OCI-LY7 (cell line): ENCODE results near the gene ULK3. TPM values are rescaled to one million over a fixed set of nuclear protein-coding genes. Genes with fewer than 3 reads are reported as not detected.

ENCODE experiments used
- BruUV-seq: library from RNA; stranded (reverse); fragments of 400-500 nt; replicated peaks from 2 replicates; lab custom pipeline; 2021; lab: Mats Ljungman, UMichigan
- CTCF ChIA-PET: fragments of 300-600 bp; sonication (Branson Sonifier 250); formaldehyde crosslinking; loops from one replicate; lab custom pipeline; 2022; ENCODE audit warnings: antibody characterized with exemption; ENCODE audit not compliant: unreplicated experiment; lab: Charles Lee
- POLR2A ChIA-PET: fragments of 300-600 bp; sonication (Branson Sonifier 250); formaldehyde crosslinking; loops from one replicate; lab custom pipeline; 2022; ENCODE audit warnings: antibody characterized with exemption; lab: Charles Lee
- DNase-seq: peaks from one replicate; pipeline ENCODE4 v3.0.0-alpha.2; 2015; ENCODE audit warnings: low spot score
- H2AFZ ChIP-seq: fragments of 200-600 bp; sonication (generic), shearing (Covaris generic); 2 replicates; pipeline ENCODE4 v1.6.1; 2014; ENCODE audit warnings: mild to moderate bottlenecking, antibody characterized with exemption, low read length, moderate library complexity
- H3K27ac ChIP-seq: fragments of 200-600 bp; sonication (generic); 2 replicates; pipeline ENCODE4 v1.5.1; 2014; ENCODE audit warnings: mixed run types, low read depth, mild to moderate bottlenecking, moderate library complexity, low read length, inconsistent platforms; ENCODE audit not compliant: poor library complexity, severe bottlenecking
- H3K36me3 ChIP-seq: fragments of 200-600 bp; sonication (generic); 2 replicates; pipeline ENCODE4 v1.6.1; 2014; ENCODE audit warnings: mild to moderate bottlenecking, antibody characterized with exemption, low read length, moderate library complexity, mixed read lengths; ENCODE audit not compliant: insufficient read depth
- H3K4me1 ChIP-seq: fragments of 200-600 bp; sonication (generic); 2 replicates; pipeline ENCODE4 v1.5.1; 2014; ENCODE audit warnings: mild to moderate bottlenecking, low read length; ENCODE audit not compliant: insufficient read depth, poor library complexity, severe bottlenecking
- H3K4me2 ChIP-seq: fragments of 200-600 bp; sonication (generic); 2 replicates; pipeline ENCODE4 v1.6.1; 2014; ENCODE audit warnings: mild to moderate bottlenecking, low read length
- H3K4me3 ChIP-seq: fragments of 200-600 bp; sonication (generic); 2 replicates; pipeline ENCODE4 v1.5.1; 2014; ENCODE audit warnings: mild to moderate bottlenecking, low read depth, low read length; ENCODE audit not compliant: poor library complexity, severe bottlenecking
- H3K79me2 ChIP-seq: fragments of 200-600 bp; sonication (generic); 2 replicates; pipeline ENCODE4 v1.6.1; 2016; ENCODE audit warnings: low read depth, mild to moderate bottlenecking, low read length, moderate library complexity, mixed read lengths; ENCODE audit not compliant: insufficient read depth
- H3K9me2 ChIP-seq: fragments of 200-600 bp; sonication (generic); 2 replicates; pipeline ENCODE4 v1.6.1; 2016; ENCODE audit warnings: mild to moderate bottlenecking, low read length, mixed read lengths; ENCODE audit not compliant: insufficient read depth
- H3K9me3 ChIP-seq: fragments of 200-600 bp; sonication (generic); 2 replicates; pipeline ENCODE4 v1.6.1; 2014; ENCODE audit warnings: mild to moderate bottlenecking, mixed run types, low read length, mixed read lengths
- H4K20me1 ChIP-seq: fragments of 200-600 bp; sonication (generic); 2 replicates; pipeline ENCODE4 v1.6.1; 2014; ENCODE audit warnings: mild to moderate bottlenecking, antibody characterized with exemption, low read length, moderate library complexity, mixed read lengths; ENCODE audit not compliant: insufficient read depth
- CTCF ChIP-seq: fragments of 200-600 bp; sonication (generic); conservative IDR thresholded peaks from 2 replicates; pipeline ENCODE4 v1.5.1; 2014; ENCODE audit warnings: mild to moderate bottlenecking, antibody characterized with exemption, low read length, moderate library complexity, mixed read lengths
- EZH2phosphoT487 ChIP-seq: fragments of 200-600 bp; sonication (generic); IDR thresholded peaks from 2 replicates; pipeline ENCODE4 v1.6.1; 2018; ENCODE audit warnings: low read depth, borderline replicate concordance, mild to moderate bottlenecking, mixed run types, antibody characterized with exemption, low read length, moderate library complexity, mixed read lengths
- intact Hi-C: fragments of 100-400 bp; cut with micrococcal nuclease; formaldehyde crosslinking; loops from one replicate; pipeline ENCODE4 v1.10.0; 2022; ENCODE audit not compliant: unreplicated experiment
- total RNA-seq, 2 experiments: library from RNA; depleted of rRNA in 1 of 2; stranded (reverse); fragments of >200 nt in 1 of 2; shearing (Covaris generic) in 1 of 2; gene quantifications; 2 replicates each; pipeline ENCODE4 v1.2.3, GENCODE V29; 2014 to 2022

ULK3 gene
- total RNA-seq, 2 experiments from 2014 or later = 31.7 to 46.4 TPM

- peaks cover 38% of the 10 kb centered on the region for H3K4me1 ChIP-seq
- H3K9me2 ChIP-seq = no peaks in the 10 kb centered on the region
- peak overlapping the region; percentile 60 for H3K27ac ChIP-seq
- intact Hi-C loops = no loop called here
- H3K9me3 ChIP-seq = peaks cover 16% of the 10 kb centered on the region
- H3K79me2 ChIP-seq = peaks cover 65% of the 10 kb centered on the region
- TF ChIP-seq CTCF = no peak
- TF ChIP-seq EZH2phosphoT487 = no peak
- no peak overlapping the region for H3K4me3 ChIP-seq
- no peak overlapping the region for H2AFZ ChIP-seq
- no TSS peak for BruUV-seq
- DNase-seq = no peak
- peaks cover 37% of the 10 kb centered on the region for H3K36me3 ChIP-seq
- H3K4me2 ChIP-seq = peak overlapping the region; percentile 67
- H4K20me1 ChIP-seq = peaks cover 5% of the 10 kb centered on the region
- CTCF ChIA-PET = interaction anchor here (0.6 to 1.1 kb wide), 6 partner anchors 13 to 456 kb away, joined by 3 to 6 read pairs (median 4); no protein-coding TSS in a partner anchor
- POLR2A ChIA-PET = interaction anchor here (0.5 to 2.5 kb wide), 11 partner anchors 11 to 639 kb away, joined by 3 to 21 read pairs (median 4); no protein-coding TSS in a partner anchor
Measured at GRCh38 chr15:74869372-74869725, 26.4 kb upstream of the ULK3 start.

DNA sequence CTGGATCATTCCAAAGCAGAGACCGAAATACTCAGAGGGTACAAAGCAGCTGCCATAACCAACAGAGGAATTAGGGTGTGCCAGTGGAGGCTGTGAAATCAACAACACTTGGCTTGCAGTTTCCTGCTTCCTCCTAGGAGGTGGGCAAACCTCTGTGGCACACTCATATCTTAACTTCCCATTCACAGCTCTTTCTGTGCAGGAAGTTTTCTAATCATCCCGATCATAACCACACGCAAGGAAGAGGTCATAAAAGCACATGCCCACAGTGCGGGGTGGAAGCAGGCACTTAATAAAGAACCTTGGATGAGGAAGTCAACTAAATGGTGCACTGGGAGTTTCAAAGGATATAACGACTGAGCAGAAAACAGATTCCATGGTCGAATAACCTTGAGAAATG lies 25.1 kb upstream of the ULK3 start:
- intact Hi-C loops = no loop called here
- TF ChIP-seq EZH2phosphoT487 = no peak
- no peak for TF ChIP-seq CTCF
- Histone ChIP-seq H4K20me1 (peaks cover 5% of the 10 kb centered on the region), H3K4me1 (peaks cover 32% of the 10 kb centered on the region), H3K4me2 (no peak overlapping the region), H3K27ac (no peak overlapping the region), H3K9me3 (peaks cover 16% of the 10 kb centered on the region), H3K79me2 (peaks cover 65% of the 10 kb centered on the region), H2AFZ (no peak overlapping the region), H3K4me3 (no peak overlapping the region), H3K9me2 (no peaks in the 10 kb centered on the region), H3K36me3 (peaks cover 39% of the 10 kb centered on the region)
- ChIA-PET POLR2A (no interaction called here), CTCF (no interaction called here)
- BruUV-seq = no TSS peak
- DNase-seq = no peak

DNA sequence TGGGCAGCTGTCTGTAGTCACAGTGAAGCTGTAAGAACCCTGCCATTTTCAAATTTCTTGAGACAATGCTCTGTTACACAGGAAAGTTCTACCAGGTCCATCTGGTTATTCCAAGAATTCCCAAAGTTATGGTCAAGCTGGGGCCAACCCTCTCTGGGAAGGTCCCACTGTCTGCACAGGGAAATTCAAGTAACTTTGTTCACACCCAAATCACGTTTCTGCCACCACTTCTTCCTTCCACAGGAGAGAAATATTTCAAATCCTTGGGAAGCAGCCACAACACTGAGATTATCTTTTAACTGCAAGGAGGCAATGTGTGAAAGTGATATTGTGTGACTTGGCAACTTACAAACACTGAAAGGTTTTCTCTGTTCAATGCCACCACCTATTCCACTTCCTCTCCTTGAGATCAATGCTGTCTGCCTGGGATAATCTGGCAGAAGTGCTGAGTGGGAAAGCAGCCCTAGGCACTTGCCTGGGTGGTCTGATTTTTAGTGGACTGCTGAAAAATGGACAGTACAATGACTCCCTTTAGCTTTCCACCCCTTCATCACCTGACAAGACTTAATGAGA lies 24.6 kb upstream of the ULK3 start:
- H3K4me2 ChIP-seq = no peak overlapping the region
- peaks cover 63% of the 10 kb centered on the region for H3K79me2 ChIP-seq
- H3K9me2 ChIP-seq = no peaks in the 10 kb centered on the region
- H2AFZ ChIP-seq = no peak overlapping the region
- peaks cover 16% of the 10 kb centered on the region for H3K9me3 ChIP-seq
- DNase-seq = no peak
- ChIA-PET POLR2A (no interaction called here), CTCF (no interaction called here)
- intact Hi-C loops = no loop called here
- no peak for TF ChIP-seq CTCF
- TF ChIP-seq EZH2phosphoT487 = no peak
- H3K27ac ChIP-seq = no peak overlapping the region
- peaks cover 39% of the 10 kb centered on the region for H3K36me3 ChIP-seq
- peaks cover 32% of the 10 kb centered on the region for H3K4me1 ChIP-seq
- H4K20me1 ChIP-seq = peaks cover 5% of the 10 kb centered on the region
- no TSS peak for BruUV-seq
- no peak overlapping the region for H3K4me3 ChIP-seq
